GM12872 (cell line): ENCODE measurements around the gene MXRA5.

Source experiments
- TF ChIP-seq, protein P1 (sequence below): IDR thresholded peaks from 3 replicates; pipeline ENCODE4 v1.5.1; 2011; ENCODE audit warnings: low read depth, mild to moderate bottlenecking, low read length, moderate library complexity; ENCODE audit not compliant: insufficient read depth

MXRA5 gene

DNA sequence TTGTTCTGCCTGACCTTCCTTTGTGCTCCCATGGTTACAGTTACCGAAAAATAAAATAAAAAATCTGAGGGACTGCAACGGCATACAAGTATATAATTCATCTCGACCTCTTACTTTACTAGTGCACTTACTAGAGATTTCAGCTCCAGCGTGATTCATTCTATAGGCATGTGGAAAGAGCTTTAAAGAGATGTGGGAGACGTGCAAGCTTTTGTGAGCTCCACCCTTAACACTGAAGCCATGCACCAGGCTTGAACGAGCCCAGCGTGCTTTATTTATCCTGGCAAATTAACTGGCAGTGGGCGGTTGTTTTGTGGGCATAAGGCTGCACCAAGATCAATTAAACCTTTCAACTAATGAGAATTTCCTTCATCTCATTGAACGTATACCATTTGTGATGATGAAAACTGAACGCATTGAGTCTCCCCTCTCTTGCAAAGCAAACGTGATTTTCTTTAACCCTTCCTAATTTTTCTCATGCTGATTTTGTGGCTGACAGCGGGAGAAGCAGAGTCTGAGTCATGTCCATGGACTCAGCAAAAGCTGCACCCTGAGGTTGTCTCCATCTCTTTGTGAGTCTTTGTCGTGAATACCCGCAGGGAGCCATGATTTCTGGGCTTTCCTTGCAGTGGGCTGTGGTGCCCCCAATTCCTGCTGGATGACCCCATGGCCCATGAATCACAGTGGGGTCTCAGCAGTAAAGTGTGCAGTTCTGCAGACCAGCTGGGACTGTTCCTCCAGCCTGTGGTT lies 60.1 kb downstream of the MXRA5 start:
- TF ChIP-seq, protein P1, sequence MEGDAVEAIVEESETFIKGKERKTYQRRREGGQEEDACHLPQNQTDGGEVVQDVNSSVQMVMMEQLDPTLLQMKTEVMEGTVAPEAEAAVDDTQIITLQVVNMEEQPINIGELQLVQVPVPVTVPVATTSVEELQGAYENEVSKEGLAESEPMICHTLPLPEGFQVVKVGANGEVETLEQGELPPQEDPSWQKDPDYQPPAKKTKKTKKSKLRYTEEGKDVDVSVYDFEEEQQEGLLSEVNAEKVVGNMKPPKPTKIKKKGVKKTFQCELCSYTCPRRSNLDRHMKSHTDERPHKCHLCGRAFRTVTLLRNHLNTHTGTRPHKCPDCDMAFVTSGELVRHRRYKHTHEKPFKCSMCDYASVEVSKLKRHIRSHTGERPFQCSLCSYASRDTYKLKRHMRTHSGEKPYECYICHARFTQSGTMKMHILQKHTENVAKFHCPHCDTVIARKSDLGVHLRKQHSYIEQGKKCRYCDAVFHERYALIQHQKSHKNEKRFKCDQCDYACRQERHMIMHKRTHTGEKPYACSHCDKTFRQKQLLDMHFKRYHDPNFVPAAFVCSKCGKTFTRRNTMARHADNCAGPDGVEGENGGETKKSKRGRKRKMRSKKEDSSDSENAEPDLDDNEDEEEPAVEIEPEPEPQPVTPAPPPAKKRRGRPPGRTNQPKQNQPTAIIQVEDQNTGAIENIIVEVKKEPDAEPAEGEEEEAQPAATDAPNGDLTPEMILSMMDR: no peak

DNA sequence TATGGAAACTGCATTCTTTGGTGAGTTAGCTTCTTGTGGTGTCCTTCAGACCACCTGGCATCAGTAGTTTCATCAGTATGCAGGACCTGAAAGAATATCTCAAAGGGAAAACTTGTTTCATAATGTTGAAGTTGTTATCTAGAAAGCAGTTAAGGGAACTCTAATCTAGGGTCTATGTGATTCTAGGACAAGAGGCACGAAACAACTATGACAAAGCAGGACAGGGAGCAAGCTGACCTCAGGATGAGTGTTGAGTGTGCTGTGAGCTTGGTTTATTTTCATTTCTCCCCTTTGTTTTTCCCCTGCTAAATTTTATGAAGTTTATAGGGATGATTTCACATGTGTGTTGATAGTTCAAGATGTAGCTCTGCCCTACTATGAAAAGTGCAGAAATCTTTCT lies 65.7 kb downstream of the MXRA5 start:
- TF ChIP-seq, protein P1: no peak

DNA sequence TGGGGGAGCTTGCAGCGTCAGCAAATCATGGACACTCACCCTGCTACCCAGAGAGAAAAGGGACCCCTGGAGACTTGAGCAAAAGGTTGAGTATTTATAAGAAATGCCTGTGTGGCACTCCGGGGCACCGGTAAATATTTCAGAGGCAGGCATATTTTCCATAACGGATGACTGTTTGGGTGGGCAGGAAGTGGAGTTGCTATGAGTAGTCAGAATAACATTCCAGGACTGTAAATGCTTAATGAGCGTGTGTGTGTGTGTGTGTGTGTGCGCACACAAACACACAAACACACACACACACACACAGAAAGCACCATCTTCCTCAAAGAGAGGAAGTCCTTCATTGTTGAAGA lies 74.6 kb downstream of the MXRA5 start:
- TF ChIP-seq, protein P1: no peak

DNA sequence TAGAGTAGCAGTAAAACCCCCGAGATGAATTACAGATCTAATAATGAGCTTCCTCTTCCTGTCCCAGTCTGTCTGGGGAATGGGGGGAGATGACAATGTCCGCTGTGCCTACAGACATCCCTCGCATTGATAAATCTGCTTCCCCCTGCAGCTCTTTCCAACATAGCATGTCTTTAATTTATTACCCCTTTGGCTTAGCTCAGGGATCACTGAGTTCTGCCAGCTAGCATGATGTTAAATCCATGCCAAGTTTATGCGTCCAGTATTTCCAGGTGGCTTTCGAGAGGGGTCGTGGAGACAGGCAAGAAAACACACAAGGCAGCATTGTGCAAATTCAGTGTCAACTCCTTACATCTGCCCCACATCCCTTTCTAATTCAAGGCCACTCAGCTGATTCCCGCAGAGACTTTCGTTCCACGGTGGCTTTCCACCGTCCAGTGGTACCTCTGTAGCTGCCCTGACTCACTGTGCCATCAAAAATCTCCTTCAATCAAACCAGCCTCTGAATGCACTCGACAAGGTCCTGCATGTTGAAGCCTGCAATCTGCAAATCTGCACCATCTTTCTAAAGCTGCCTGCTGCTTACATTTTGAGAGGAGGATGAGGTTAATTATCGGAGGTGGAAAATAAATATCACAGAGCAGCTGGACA lies 75.1 kb downstream of the MXRA5 start:
- TF ChIP-seq, protein P1: no peak

DNA sequence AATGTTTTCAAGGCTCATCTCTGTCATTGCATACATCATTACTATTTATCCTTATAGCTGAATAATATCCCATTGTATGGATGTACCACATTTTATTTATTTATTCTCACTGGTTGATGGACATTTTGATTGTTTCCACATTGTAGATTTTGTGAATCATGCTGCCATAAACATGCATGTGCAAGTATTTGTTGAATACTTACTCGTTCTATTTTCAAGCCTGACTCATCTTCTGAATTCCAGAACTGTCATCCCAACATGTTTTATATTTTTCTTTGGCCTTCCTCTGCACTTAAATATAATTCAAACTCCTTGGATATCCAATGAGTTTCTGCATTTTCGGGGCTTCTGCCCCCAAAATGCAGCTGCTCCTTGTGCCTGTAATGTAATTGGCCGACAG lies 77.6 kb downstream of the MXRA5 start:
- TF ChIP-seq, protein P1: no peak

DNA sequence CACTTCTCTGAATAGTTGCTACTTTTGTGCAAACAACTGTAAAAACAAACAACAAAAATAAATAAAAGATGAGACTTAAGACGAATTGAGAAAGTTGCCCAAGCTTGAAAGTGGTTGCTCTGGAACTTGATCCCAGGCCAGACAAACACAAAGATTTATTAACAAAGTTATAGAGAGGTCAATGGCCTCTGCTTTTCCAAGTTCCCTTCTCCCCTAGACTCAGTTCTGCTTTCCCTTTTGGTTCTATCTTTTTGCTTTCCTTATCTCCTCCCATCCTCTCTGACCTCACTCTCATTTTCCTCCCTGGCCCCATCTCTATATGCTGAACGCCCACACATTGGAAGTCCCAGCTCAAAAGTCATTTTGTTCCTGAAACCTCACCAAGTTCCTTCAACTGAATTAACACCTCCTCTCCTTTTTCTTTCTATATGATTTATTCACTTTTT lies 82.7 kb downstream of the MXRA5 start:
- TF ChIP-seq, protein P1: no peak

DNA sequence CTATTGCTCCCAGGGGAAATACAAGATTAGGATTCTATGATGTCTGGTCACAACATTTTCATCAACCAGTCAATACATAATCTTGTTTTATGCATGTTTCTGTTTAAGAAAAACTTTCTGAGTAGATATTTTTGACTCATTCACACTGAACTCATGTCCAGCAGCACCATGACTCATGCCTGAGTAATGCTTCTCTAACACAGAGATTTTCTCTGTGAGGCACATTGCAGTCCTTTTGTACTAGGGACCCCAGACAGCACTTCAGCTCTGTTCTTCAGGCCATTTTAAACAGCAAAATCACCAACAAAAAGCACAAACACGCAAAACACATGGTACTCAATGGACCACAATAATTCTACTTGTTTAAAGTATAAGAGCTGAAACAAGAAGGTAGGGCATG lies 83.6 kb downstream of the MXRA5 start:
- TF ChIP-seq, protein P1: no peak
